Neural progenitor cell (in vitro differentiated cells): ENCODE measurements around the gene DLEC1.

Experiments
- EZH2 ChIP-seq: fragments of 200-600 bp; sonication (generic); IDR thresholded peaks from 2 replicates; pipeline ENCODE4 v1.6.1; 2017; ENCODE audit warnings: antibody characterized with exemption, mild to moderate bottlenecking, moderate library complexity
- TF ChIP-seq, protein P1 (sequence below): fragments of 200-600 bp; sonication (generic); IDR thresholded peaks from 2 replicates; pipeline ENCODE4 v1.5.1; 2017; ENCODE audit warnings: antibody characterized with exemption, mild to moderate bottlenecking

DNA sequence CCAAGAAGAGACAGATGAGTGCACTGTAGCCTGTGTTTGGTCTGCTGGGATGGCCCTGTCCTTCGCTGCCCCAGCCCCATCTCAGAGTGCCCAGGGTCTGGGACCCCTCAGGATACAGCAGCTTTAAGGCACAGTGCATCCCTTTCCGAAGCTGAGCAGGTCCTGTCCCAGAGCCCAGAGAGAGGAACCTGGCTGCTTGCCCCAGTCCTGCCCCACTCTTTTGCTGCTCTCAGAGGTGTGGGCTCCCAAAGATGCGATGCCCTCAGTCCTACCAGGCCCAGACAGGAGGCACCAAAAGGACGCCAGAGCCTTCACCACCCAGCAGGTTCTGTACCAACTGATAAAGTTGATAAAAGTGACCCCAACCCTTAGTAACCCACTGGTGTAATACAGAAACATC, 17.8 kb upstream of the DLEC1 start:
- TF ChIP-seq, protein P1, sequence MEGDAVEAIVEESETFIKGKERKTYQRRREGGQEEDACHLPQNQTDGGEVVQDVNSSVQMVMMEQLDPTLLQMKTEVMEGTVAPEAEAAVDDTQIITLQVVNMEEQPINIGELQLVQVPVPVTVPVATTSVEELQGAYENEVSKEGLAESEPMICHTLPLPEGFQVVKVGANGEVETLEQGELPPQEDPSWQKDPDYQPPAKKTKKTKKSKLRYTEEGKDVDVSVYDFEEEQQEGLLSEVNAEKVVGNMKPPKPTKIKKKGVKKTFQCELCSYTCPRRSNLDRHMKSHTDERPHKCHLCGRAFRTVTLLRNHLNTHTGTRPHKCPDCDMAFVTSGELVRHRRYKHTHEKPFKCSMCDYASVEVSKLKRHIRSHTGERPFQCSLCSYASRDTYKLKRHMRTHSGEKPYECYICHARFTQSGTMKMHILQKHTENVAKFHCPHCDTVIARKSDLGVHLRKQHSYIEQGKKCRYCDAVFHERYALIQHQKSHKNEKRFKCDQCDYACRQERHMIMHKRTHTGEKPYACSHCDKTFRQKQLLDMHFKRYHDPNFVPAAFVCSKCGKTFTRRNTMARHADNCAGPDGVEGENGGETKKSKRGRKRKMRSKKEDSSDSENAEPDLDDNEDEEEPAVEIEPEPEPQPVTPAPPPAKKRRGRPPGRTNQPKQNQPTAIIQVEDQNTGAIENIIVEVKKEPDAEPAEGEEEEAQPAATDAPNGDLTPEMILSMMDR, result no peak
- TF ChIP-seq EZH2, result no peak
